Stimulated activated CD8-positive, alpha-beta memory T cell treated with anti-CD3 and anti-CD28 coated beads, Interleukin-4, amount 100 ng/mL, for 48 hours (primary cell): ENCODE data around the gene SAMD5.

ENCODE experiments used
- DNase-seq: peaks from one replicate; pipeline ENCODE4 v3.0.0-alpha.2; 2020

Gene SAMD5

GRCh38 chr6:147570681-147571080 lies 62.2 kb downstream of the SAMD5 start:
- no peak for DNase-seq

DNA sequence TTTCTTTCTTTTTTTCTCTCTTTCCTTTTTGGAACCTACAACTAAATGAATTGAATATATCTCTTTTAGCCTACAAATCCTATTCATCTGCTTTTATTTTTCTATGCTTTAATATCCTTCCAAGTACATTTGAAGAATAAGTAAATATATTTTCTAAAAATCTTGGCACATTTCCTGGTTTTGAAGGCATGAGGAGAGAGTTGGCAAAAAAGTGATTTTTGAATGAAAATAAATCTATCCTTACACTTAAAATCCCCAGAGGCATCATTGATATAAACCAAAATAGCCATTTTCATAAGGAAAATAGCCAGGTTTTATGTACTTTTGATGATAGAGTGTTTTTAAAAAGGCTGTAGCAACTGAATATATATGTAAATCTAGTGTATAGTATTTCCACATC lies 69.0 kb downstream of the SAMD5 start:
- no peak for DNase-seq

DNA sequence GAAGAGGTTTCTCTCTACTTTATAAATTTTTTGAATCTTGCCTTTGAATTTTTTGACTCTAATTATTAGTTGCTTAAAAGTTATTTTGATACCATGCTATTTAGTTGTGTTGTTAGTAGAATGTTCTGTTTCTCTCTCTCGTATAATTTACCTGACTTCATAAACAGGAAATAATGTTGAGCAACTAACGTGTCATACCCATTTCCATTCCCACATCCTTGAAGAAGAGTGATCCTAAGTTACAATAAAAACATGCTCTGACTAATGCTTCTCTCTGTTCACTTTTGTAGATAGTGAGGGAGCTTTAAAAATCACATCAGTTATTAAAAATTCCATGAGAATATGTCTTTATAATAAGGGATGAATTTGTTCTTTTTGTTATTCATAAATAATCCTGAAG lies 69.7 kb downstream of the SAMD5 start:
- no peak for DNase-seq

DNA sequence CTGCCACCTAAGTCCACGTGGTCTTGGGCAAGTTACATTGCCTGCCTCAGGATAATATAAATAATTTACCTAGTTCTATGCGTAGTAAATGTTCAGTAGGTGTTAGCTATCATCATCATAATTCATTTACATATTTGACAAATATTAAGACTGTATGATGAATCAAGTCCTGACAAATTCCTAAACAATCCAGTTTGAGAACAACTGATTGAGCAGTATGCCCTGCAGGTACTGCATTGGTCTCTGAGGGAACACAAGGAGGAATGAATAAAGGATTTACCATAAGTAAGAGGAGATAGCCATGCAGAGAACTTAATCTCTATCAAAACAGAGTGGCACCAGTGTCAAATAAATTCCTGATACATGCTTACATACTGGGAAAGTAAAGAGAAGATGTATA lies 70.4 kb downstream of the SAMD5 start:
- no peak for DNase-seq

GRCh38 chr6:147579667-147580066 lies 71.2 kb downstream of the SAMD5 start:
- DNase-seq, result no peak

- no peak for DNase-seq
These were observed 74.5 kb downstream of the SAMD5 start for GRCh38 chr6:147582991-147583390.

DNA sequence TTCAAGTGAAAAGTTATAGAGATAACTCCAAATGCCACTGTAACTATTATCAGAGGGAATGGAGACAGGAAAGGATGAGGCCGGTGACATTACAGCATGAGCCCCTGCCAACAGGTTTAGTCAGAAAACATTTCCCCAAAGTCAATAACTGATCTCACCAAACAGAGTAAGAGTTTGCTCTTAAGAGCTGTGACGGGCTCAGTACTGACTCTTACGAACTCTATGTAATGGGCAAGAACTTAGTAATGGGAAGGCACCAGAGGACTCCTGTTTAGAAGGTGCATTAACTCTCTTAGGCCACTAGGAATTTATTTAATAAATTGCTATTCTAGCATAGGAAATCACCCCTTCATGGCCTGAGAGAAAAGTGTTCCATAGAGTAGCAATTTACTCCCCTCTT lies 76.8 kb downstream of the SAMD5 start:
- DNase-seq, result no peak

GRCh38 chr6:147586044-147586443 lies 77.6 kb downstream of the SAMD5 start:
- DNase-seq, result no peak

GRCh38 chr6:147587907-147588306 lies 79.4 kb downstream of the SAMD5 start:
- no peak for DNase-seq

DNA sequence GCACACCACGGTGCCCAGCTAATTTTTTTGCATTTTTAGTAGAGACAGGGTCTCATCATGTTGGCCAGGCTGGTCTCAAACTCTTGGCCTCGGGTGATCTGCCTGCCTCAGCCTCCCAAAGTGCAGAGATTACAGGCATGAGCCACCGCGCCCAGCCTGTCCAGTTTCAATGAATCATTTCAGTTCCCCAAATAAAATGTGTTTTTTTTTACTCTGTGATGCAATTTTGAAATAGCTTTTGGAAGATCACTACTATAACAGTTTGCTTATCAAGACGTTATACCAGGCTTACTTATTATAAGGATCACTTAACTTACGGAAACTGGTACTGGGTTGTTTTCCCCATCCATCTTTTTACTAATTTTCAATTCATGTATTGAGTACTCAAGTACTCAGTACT lies 80.0 kb downstream of the SAMD5 start:
- no peak for DNase-seq

GRCh38 chr6:147589739-147590250 lies 81.3 kb downstream of the SAMD5 start:
- DNase-seq, result no peak

DNA sequence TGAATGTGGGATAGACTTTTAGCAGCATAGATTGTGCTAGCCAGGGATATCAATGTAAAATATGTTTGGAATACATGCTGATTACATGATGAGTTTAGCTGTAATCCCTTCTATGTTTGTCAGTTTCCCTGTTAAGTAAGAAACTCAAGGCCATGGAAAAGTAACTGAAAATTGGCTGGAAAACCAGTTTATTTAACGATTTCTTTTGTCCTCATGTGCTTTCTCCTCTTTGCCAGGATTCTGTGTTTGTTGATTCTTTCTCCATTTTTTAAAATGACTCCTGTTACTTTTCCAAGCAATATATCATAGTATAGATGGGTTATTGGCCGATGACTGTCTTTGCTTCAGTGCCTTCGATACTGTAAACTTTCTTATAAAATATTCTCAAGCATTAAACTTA lies 87.5 kb downstream of the SAMD5 start:
- DNase-seq, result no peak

GRCh38 chr6:147603392-147604081 lies 95.0 kb downstream of the SAMD5 start:
- DNase-seq, result no peak

DNA sequence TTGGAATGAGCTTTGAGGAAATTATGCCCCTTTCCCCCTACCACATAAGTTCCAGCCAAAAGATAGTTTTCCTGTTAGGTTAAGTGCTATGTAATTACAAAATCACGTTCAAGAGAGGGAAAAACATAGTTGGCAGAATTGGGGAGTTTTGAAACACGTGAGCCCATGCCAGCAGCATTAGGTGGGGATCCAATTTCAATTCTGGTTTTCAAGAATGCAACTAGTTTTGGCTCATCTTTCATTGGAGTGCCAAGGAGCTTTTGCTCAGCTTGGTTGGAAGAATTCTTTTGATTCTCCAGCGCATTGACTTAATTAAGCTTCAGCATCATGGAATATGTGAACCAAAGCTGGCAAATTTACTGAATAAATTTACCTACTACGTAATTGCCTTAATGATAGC lies 95.9 kb downstream of the SAMD5 start:
- DNase-seq, result no peak

- no peak for DNase-seq
These were observed 103.5 kb downstream of the SAMD5 start for GRCh38 chr6:147611992-147612391.

GRCh38 chr6:147614501-147614900 lies 106.0 kb downstream of the SAMD5 start:
- DNase-seq, result no peak

DNA sequence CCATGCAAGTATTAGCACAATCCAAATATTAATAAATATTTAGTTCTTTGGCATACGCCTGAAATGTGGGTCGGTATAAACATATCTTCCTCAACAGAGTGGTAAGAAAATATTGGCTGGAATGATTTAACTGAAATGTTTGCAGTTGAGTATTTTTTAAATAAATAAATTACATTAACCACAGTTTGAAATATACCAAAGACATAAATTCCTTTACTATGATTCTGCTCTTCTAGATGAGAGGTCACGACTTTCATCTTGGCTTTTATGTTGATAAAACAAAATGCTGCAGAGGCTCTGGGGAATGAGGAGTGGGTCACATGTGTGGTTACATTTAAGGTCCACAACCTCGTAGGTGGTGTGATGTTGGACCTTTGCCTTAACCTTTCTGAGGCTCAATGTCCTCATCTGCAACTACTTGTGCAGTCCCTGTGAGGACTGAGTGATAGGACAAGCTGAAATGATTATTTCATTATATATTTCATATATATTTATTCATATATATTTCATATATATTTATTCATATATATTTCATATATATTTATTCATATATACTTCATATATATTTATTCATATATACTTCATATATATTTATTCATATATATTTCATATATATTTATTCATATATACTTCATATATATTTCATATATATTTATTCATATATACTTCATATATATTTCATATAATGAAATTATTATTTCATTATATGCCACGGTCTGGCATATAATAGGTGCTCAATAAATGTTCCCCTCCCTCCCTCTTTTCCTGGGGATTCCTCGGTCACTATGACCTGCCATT lies 107.4 kb downstream of the SAMD5 start:
- DNase-seq, result no peak

DNA sequence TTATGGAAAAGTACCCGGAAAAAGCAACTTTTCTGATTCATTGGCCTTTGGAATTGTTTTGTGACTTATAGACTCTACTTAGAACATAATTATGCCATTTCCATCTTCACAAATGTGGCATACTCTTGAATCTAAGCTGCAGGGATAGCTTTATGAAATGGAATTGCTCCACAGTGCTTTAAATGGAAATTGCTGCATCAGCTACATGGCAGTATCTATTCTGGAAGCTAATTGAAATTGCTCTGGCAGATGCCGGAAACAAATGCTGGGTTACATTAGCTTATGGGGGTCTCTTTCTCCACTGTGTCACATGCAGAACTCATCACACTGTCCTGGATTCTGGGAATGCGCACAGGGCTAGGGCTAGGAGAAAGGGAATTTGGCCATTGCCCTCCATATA lies 108.9 kb downstream of the SAMD5 start:
- DNase-seq, result no peak

DNA sequence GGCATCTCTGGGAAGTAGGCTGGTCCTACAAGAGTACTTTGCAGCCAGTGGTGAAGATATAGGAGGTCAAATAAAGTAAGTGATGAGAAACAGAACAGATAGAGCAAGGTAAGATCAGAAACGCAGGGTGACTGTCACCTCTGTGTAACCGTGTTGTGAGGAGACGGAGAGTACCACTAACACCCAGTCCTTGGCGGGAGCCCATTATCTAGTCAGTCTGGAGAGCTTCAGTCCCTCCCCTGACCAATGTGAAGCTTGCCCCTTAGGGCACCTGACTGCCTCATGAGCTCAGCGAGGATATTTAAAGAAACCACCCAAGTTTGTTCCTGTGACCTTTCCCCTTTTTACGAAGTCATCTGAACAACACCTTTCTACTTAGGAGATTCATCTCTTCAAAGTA lies 110.0 kb downstream of the SAMD5 start:
- DNase-seq, result no peak

DNA sequence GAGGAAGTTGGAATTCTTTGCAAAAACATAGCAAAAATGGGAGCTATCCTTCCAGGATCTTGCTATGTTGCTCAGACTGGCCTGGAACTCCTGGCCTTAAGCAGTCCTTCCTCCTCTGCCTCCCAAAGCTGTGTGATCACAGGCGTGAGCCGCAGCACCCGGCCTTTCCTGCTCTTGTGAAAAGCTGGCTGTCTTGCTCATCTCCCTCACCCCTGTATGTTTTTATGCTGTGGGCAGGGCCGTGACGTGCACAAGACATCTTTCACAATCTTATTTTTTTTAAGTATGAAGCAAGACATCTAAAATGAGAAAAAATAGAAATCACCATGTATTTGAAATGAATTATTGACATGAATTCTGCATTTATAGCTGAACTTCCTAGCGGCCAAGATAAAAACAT lies 110.4 kb downstream of the SAMD5 start:
- no peak for DNase-seq
